Large intestine (tissue), 3 donors: ENCODE measurements around the gene CDKN2B-AS1. TPM values are rescaled to one million over a fixed set of nuclear protein-coding genes. Genes with fewer than 3 reads are reported as not detected.

Experiments
- DNase-seq, 2 donors: peaks; one replicate each; pipeline versions ENCODE4 v3.0.0 to v3.0.0-alpha.2; 2013
- H3K27ac ChIP-seq: one replicate; pipeline ENCODE4 v1.5.1; 2013; ENCODE audit warnings: low read length
- H3K27me3 ChIP-seq: 2 replicates; pipeline ENCODE4 v1.6.1; 2013; ENCODE audit warnings: low read length; ENCODE audit not compliant: control insufficient read depth, insufficient read depth
- H3K36me3 ChIP-seq: 2 replicates; pipeline ENCODE4 v1.6.1; 2013; ENCODE audit warnings: low read length; ENCODE audit not compliant: control insufficient read depth, insufficient read depth
- H3K4me1 ChIP-seq: one replicate; pipeline ENCODE4 v1.6.1; 2013; ENCODE audit warnings: low read length; ENCODE audit not compliant: control insufficient read depth, insufficient read depth
- H3K4me3 ChIP-seq: one replicate; pipeline ENCODE4 v1.5.1; 2013; ENCODE audit warnings: low read length
- H3K9me3 ChIP-seq: one replicate; pipeline ENCODE4 v1.6.1; 2013; ENCODE audit warnings: mild to moderate bottlenecking, low read depth, low read length, moderate library complexity; ENCODE audit not compliant: control insufficient read depth
- WGBS: methylation state at CpG from one replicate; pipeline ENCODE4 v1.1.5; 2013; ENCODE audit warnings: low lambda C conversion rate; ENCODE audit not compliant: insufficient coverage; 5-methylcytosine and 5-hydroxymethylcytosine counted together
- polyA plus RNA-seq: library from polyadenylated mRNA; unstranded; fragments of 120-200 nt; gene quantifications from one replicate; pipeline ENCODE4 v1.2.1, GENCODE V29; 2013

CDKN2B-AS1 gene
- polyA plus RNA-seq, 1 donor, result 1.7 TPM

GRCh38 chr9:21968331-21969010 is 26.1 kb upstream of the CDKN2B-AS1 start:
- no peak overlapping the region for H3K27ac ChIP-seq
- H3K4me3 ChIP-seq, result no peak overlapping the region
- no peaks in the 10 kb centered on the region for H3K36me3 ChIP-seq
- DNase-seq, result peak in 1 of 2 donors; percentile 28
- peaks cover 6% of the 10 kb centered on the region for H3K4me1 ChIP-seq
- 0% methylated on average over 3 of the region's 41 CpGs for WGBS
- H3K27me3 ChIP-seq, result peaks cover 92% of the 10 kb centered on the region
- H3K9me3 ChIP-seq, result peaks cover 3% of the 10 kb centered on the region

DNA sequence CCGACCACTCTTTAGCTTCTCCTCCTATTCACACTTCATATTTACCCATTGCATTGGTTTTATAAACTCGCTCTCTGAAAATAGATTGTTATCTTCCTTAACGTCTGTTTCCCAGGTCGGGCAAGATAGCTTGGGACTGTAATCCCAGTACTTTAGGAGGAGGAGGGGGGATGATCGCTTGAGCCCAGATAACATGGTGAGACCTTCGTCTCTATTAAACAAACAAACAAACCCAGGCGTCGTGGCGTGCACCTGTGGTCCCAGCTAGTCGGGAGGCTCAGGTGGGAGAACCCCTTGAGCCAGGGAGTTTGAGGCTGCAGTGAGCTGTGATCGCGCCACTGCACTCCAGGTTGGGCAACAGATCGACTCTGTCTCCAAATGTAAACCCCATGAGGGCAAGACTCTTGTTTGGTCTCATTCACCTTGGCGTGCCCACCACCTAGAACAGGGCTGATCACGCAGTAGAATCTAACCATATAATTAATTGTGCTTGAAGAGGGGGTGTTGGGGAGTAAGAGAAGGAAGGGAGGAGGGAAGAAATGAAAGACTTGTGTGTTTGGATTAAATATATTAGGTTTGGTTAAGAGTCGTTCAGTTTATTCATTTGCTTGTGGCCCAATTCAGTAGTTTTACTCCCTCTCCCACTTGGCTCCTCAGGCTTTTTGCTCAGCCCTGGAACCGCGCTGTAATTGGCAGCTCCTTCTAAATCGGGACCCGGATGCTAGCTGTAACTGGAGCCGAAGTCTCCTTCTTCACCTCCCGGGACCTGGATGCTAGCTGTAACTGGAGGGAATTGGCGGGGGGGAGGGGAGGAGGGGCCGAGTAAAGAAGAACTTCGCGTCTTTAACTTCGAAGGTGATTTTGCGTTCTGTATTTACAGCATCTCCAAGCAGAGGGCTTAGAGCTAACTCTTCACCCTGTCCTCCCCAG is 25.3 kb upstream of the CDKN2B-AS1 start:
- DNase-seq, result no peak
- Histone ChIP-seq H3K9me3 (peaks cover 3% of the 10 kb centered on the region), H3K4me3 (no peak overlapping the region), H3K27me3 (peaks cover 93% of the 10 kb centered on the region), H3K27ac (no peak overlapping the region), H3K36me3 (no peaks in the 10 kb centered on the region), H3K4me1 (peaks cover 6% of the 10 kb centered on the region)
- WGBS, result 10% methylated on average over 2 of the region's 28 CpGs

DNA sequence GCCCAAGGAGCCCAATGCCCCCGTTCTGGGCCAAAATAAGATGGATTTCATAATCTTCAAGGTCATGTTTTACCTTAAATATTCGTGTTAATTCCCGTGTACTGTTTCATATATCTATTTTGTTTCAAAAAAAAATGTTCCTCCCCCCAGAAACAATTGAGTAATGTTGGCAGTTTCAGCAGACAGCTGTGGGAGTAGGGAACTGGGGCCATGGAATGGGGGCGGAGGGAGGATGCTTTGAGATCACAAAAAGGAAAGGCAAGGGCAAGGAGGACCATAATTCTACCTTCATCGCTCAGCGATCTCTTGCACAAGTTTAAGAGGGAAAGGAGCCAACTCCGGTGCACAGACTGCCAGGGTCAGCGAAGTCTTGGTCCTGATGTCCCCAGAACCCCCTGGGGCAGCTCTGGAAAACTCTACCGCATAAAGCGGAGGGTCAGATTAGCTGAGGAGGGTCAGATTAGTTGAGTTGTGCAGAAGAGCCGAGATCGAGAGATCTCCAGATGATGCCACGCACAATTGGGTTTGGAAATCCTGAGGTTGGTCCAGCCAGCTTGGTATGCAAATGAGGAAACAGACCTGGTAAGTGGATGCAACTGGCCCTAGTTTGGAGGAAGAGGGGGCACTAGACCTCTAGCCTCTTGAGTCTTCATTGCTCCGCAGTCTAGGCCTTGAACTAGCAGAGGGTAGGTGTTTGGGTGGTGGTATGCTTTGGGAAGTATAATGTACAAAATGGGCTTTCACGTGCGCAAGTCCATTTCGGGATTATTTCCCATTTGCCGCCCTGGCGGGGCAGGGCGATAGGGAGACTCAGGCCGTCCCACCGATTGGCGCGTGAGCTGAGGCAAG is 24.4 kb upstream of the CDKN2B-AS1 start:
- Histone ChIP-seq H3K27me3 (peaks cover 93% of the 10 kb centered on the region), H3K4me3 (no peak overlapping the region), H3K36me3 (no peaks in the 10 kb centered on the region), H3K4me1 (peaks cover 5% of the 10 kb centered on the region), H3K9me3 (peaks cover 7% of the 10 kb centered on the region), H3K27ac (no peak overlapping the region)
- 0% methylated on average over 2 of the region's 24 CpGs for WGBS
- DNase-seq, result no peak

DNA sequence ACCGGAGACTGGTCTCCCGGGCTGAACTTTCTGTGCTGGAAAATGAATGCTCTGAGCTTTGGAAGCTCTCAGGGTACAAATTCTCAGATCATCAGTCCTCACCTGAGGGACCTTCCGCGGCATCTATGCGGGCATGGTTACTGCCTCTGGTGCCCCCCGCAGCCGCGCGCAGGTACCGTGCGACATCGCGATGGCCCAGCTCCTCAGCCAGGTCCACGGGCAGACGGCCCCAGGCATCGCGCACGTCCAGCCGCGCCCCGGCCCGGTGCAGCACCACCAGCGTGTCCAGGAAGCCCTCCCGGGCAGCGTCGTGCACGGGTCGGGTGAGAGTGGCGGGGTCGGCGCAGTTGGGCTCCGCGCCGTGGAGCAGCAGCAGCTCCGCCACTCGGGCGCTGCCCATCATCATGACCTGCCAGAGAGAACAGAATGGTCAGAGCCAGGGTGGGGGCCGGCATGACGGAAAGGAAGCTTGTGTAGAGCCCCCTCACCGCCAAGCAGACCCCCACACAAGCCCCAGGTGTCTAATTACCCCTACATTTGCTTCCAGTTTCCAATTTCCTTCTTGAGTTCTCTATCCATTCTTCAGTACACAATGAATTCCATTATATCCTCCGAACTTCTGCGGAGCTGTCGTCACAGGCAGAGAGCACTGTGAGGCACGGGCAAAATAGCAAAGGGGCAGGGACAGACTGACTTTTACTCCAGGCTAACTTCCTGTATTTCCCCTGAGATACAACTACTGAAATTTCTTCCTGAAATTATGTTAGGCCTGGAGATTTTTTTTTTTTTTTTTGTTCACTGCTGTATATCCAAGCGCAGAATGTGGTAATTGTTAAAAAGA is 23.6 kb upstream of the CDKN2B-AS1 start:
- Histone ChIP-seq H3K27ac (no peak overlapping the region), H3K9me3 (peaks cover 7% of the 10 kb centered on the region), H3K4me3 (no peak overlapping the region), H3K27me3 (peaks cover 93% of the 10 kb centered on the region), H3K4me1 (peaks cover 4% of the 10 kb centered on the region), H3K36me3 (no peaks in the 10 kb centered on the region)
- no peak for DNase-seq
- no CpG with 5 or more reads among the region's 45 CpGs for WGBS

- DNase-seq, result no peak
- H3K9me3 ChIP-seq, result peaks cover 7% of the 10 kb centered on the region
- peaks cover 4% of the 10 kb centered on the region for H3K4me1 ChIP-seq
- no peak overlapping the region for H3K4me3 ChIP-seq
- no peak overlapping the region for H3K27ac ChIP-seq
- H3K36me3 ChIP-seq, result no peaks in the 10 kb centered on the region
- H3K27me3 ChIP-seq, result peaks cover 94% of the 10 kb centered on the region
Observed at GRCh38 chr9:21972361-21972760, 22.2 kb upstream of the CDKN2B-AS1 start.

DNA sequence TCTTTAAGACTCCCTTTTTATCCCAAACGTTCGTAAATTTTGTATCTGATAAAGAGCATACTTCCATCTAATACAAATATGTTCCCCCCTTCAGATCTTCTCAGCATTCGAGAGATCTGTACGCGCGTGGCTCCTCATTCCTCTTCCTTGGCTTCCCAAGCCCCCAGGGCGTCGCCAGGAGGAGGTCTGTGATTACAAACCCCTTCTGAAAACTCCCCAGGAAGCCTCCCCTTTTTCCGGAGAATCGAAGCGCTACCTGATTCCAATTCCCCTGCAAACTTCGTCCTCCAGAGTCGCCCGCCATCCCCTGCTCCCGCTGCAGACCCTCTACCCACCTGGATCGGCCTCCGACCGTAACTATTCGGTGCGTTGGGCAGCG is 20.3 kb upstream of the CDKN2B-AS1 start:
- Histone ChIP-seq H3K27ac (no peak overlapping the region), H3K4me3 (no peak overlapping the region), H3K9me3 (peaks cover 4% of the 10 kb centered on the region), H3K27me3 (peaks cover 92% of the 10 kb centered on the region), H3K36me3 (no peaks in the 10 kb centered on the region), H3K4me1 (peaks cover 4% of the 10 kb centered on the region)
- WGBS, result no CpG with 5 or more reads among the region's 21 CpGs
- DNase-seq, result no peak

GRCh38 chr9:21974722-21975409 is 19.7 kb upstream of the CDKN2B-AS1 start:
- peak in 1 of 2 donors; percentile 57 for DNase-seq
- WGBS, result no CpG with 5 or more reads among the region's 51 CpGs

DNA sequence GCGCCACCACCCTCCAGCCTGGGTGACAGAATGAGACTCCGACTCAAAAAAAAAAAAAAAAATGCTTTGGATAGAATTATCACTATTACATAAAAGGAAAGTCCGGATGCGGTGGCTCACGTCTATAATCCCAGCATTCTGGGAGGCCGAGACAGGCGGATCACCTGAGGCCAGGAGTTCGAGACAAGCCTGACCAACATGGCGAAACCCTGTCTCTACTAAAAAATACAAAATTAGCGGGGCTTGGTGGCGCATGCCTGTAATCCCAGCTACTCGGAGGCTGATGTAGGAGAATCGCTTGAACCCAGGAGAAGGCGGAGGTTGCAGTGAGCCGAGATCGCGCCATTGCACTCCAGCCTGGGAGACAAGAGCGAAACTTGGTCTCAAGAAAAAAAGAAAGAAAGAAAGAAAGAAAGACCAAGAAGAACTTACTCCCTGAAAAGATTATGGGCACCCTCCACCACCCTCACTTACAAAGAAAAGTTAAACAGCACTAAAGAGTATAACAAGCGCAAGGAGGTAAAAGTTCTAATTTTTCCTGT is 18.2 kb upstream of the CDKN2B-AS1 start:
- DNase-seq, result no peak
- peaks cover 88% of the 10 kb centered on the region for H3K27me3 ChIP-seq
- H3K27ac ChIP-seq, result no peak overlapping the region
- 16% methylated on average over 7 of the region's 19 CpGs for WGBS
- H3K36me3 ChIP-seq, result no peaks in the 10 kb centered on the region
- peaks cover 4% of the 10 kb centered on the region for H3K9me3 ChIP-seq
- H3K4me1 ChIP-seq, result peaks cover 4% of the 10 kb centered on the region
- H3K4me3 ChIP-seq, result no peak overlapping the region

More at GRCh38 chr9:21974722-21975409, 19.7 kb upstream of the CDKN2B-AS1 start:
- Histone ChIP-seq H3K4me3 (peak overlapping the region; percentile 25), H3K27ac (no peak overlapping the region), H3K36me3 (no peaks in the 10 kb centered on the region), H3K27me3 (peaks cover 92% of the 10 kb centered on the region), H3K4me1 (peaks cover 4% of the 10 kb centered on the region), H3K9me3 (peaks cover 4% of the 10 kb centered on the region)

- DNase-seq, result no peak
- H3K4me3 ChIP-seq, result no peak overlapping the region
- 33% methylated on average over 1 of the region's 1 CpG for whole genome bisulfite sequencing
- H3K4me1 ChIP-seq, result no peaks in the 10 kb centered on the region
- H3K27ac ChIP-seq, result no peak overlapping the region
- H3K27me3 ChIP-seq, result peaks cover 70% of the 10 kb centered on the region
- no peaks in the 10 kb centered on the region for H3K9me3 ChIP-seq
- H3K36me3 ChIP-seq, result no peaks in the 10 kb centered on the region
Observed at GRCh38 chr9:21982391-21982790, 12.2 kb upstream of the CDKN2B-AS1 start.
